Suprapubic skin (tissue), 4 donors: ENCODE results near the gene RNF214.

ENCODE experiments used
- EP300 ChIP-seq: sonication (generic); formaldehyde crosslinking; IDR thresholded peaks from one replicate; pipeline ENCODE4 v1.6.1; 2017; ENCODE audit warnings: antibody characterized with exemption
- POLR2A ChIP-seq, 2 donors: fragments of 450-650 bp; IDR thresholded peaks; one replicate each; pipeline ENCODE4 v1.6.1; 2017; ENCODE audit warnings: antibody characterized with exemption in 2 of 2, mild to moderate bottlenecking in 2 of 2, moderate library complexity in 2 of 2
- POLR2AphosphoS5 ChIP-seq, 3 donors: sonication (generic); formaldehyde crosslinking; IDR thresholded peaks; one replicate each; pipeline ENCODE4 v1.6.1; 2017; ENCODE audit warnings: antibody characterized with exemption in 3 of 3
- TF ChIP-seq, protein P1 (sequence below), 2 donors: fragments of 200-600 bp in 1 of 2; fragments of 450-650 bp in 1 of 2; sonication (generic) in 1 of 2; IDR thresholded peaks; one replicate each; pipeline ENCODE4 v1.5.1; 2016 to 2019; ENCODE audit warnings: antibody characterized with exemption in 2 of 2, mild to moderate bottlenecking in 1 of 2, moderate library complexity in 1 of 2

DNA sequence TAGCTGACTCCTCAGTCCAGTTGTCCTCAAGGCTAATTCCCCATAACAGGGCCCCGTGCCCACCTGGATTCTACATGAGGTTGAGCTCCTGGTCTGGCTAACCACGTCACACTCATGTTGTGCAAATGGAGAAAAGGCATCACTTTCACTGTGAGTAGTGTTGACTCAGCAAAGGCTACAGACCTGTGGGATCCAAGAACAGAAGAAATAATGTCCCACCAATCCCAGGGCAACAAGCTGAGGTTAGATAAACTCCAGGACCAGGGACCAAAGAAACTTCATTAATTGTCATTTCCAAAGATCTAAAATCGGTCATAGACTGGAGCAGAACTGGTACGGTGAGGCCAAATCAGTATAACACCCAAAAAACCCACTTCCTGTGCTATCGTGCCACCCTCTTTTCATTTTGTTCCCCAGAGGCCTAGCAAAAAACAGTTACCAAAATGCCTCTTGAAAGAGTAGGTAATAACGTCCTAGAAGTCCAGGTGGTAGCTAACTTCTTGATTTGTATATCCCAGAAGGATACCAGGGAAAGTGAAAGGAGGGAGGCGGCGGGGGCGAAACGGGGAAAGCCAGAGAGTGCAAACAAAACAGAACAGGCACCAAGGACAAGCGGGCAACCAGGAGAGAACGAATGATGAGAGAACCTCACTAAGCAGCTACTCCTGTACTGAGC is 2.0 kb upstream of the RNF214 start:
- TF ChIP-seq, protein P1, sequence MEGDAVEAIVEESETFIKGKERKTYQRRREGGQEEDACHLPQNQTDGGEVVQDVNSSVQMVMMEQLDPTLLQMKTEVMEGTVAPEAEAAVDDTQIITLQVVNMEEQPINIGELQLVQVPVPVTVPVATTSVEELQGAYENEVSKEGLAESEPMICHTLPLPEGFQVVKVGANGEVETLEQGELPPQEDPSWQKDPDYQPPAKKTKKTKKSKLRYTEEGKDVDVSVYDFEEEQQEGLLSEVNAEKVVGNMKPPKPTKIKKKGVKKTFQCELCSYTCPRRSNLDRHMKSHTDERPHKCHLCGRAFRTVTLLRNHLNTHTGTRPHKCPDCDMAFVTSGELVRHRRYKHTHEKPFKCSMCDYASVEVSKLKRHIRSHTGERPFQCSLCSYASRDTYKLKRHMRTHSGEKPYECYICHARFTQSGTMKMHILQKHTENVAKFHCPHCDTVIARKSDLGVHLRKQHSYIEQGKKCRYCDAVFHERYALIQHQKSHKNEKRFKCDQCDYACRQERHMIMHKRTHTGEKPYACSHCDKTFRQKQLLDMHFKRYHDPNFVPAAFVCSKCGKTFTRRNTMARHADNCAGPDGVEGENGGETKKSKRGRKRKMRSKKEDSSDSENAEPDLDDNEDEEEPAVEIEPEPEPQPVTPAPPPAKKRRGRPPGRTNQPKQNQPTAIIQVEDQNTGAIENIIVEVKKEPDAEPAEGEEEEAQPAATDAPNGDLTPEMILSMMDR (IDR thresholded peaks at IDR 0.05) = no peak
- no peak for TF ChIP-seq POLR2A (IDR thresholded peaks at IDR 0.05)
- no peak for TF ChIP-seq POLR2AphosphoS5 (IDR thresholded peaks at IDR 0.05)
- TF ChIP-seq EP300 = no peak
